KMS-11 (cell line): ENCODE results near the gene SOCS3.
"Not testable (repeated sequence)": the region's sequence is repeated elsewhere in the genome, so short reads cannot be mapped to it uniquely, and the experiment has no call there.

Experiments
- H2AFZ ChIP-seq: fragments of 200-600 bp; sonication (generic); 2 replicates; pipeline ENCODE4 v1.6.1; 2016; ENCODE audit warnings: antibody characterized with exemption, mixed run types, low read depth
- H3K27ac ChIP-seq: fragments of 200-600 bp; sonication (generic); 2 replicates; pipeline ENCODE4 v1.6.1; 2016; ENCODE audit warnings: mild to moderate bottlenecking, mixed run types
- H3K27me3 ChIP-seq: fragments of 200-600 bp; sonication (generic); 2 replicates; pipeline ENCODE4 v1.6.1; 2017; ENCODE audit warnings: mild to moderate bottlenecking, low read depth, mixed run types, moderate library complexity; ENCODE audit not compliant: insufficient read depth
- H3K36me3 ChIP-seq: fragments of 200-600 bp; sonication (generic); 2 replicates; pipeline ENCODE4 v1.6.1; 2017; ENCODE audit warnings: mild to moderate bottlenecking, mixed run types; ENCODE audit not compliant: insufficient read depth
- H3K4me1 ChIP-seq: fragments of 200-600 bp; sonication (generic); 2 replicates; pipeline ENCODE4 v1.6.1; 2016; ENCODE audit warnings: mild to moderate bottlenecking, low read depth, mixed run types; ENCODE audit not compliant: poor library complexity, severe bottlenecking
- H3K4me2 ChIP-seq: fragments of 200-600 bp; sonication (generic); 2 replicates; pipeline ENCODE4 v1.7.0; 2016; ENCODE audit warnings: mild to moderate bottlenecking, mixed run types
- H3K4me3 ChIP-seq: fragments of 200-600 bp; sonication (generic); IDR thresholded peaks from 2 replicates; pipeline ENCODE4 v1.6.1; 2017; ENCODE audit warnings: low read depth, low read length, mixed read lengths; ENCODE audit not compliant: insufficient read depth
- H3K79me2 ChIP-seq: fragments of 200-600 bp; sonication (generic); 2 replicates; pipeline ENCODE4 v1.6.1; 2016; ENCODE audit warnings: low read depth, mixed run types; ENCODE audit not compliant: insufficient read depth
- H3K9ac ChIP-seq: fragments of 200-600 bp; sonication (generic); 2 replicates; pipeline ENCODE4 v1.6.1; 2016; ENCODE audit warnings: mild to moderate bottlenecking, mixed run types
- H4K20me1 ChIP-seq: fragments of 200-600 bp; sonication (generic); 2 replicates; pipeline ENCODE4 v1.6.1; 2016; ENCODE audit warnings: mild to moderate bottlenecking, mixed run types; ENCODE audit not compliant: insufficient read depth
- TF ChIP-seq, protein P1 (sequence below): fragments of 200-600 bp; sonication (generic); conservative IDR thresholded peaks from 2 replicates; pipeline ENCODE4 v1.6.1; 2017; ENCODE audit warnings: low read depth, mild to moderate bottlenecking, antibody characterized with exemption, low read length, moderate library complexity, mixed read lengths

SOCS3 gene

DNA sequence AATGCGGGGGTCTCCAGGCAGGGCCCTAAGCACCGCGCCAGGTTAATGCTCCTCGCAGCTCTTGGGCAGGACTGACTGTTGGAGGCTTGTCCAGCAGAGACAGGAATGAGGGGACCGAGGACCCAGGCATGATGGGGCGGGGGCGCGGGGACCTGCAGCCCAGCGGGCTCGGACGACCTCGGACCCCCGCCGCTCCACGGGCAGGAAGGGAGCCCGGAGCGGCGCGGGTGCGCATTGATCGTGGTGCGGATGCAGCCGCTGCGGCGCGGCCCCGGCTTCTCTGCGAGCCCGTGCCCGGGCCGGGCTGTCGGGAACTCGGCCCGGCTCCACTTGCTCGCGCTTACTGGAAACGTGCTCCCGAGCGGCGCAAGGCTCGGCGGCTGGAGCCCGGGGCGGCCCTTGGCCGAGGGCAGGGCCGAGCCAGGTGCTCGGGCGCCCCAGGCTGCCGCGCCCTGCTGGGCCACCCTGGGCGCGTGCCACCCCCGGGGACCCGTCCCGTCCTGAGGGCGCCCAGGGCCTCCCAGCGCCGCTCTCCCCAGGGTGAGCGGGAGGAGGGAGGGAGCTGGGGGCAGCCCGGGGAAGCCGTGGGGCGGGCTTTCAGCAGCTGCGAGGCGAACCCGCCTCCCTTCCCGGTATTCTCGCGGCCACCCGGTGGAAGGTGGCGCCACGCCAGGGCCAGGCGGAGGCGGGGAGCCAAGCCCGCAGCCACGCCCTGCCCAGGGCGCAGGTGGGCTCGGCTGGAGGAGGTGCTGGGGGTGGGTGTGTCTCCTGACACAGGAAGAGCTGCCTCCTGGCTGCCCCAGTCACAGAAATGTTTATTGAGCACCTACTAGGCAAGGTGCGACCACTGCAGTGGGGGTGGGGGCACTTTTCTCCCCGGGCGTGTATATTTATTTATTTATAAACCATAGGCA lies 45.9 kb downstream of the SOCS3 start:
- Histone ChIP-seq H3K79me2 (no peaks in the 10 kb centered on the region), H3K4me3 (no peak overlapping the region), H3K27me3 (peaks cover 16% of the 10 kb centered on the region; the same call in 1 of the 2 replicates), H2AFZ (peak overlapping the region; percentile 69), H3K36me3 (no peaks in the 10 kb centered on the region), H3K9ac (peak overlapping the region; percentile 47; the same call in 1 of the 2 replicates), H3K27ac (no peak overlapping the region), H4K20me1 (no peaks in the 10 kb centered on the region), H3K4me2 (peak overlapping the region; percentile 85), H3K4me1 (peaks cover 41% of the 10 kb centered on the region)
- TF ChIP-seq, protein P1, sequence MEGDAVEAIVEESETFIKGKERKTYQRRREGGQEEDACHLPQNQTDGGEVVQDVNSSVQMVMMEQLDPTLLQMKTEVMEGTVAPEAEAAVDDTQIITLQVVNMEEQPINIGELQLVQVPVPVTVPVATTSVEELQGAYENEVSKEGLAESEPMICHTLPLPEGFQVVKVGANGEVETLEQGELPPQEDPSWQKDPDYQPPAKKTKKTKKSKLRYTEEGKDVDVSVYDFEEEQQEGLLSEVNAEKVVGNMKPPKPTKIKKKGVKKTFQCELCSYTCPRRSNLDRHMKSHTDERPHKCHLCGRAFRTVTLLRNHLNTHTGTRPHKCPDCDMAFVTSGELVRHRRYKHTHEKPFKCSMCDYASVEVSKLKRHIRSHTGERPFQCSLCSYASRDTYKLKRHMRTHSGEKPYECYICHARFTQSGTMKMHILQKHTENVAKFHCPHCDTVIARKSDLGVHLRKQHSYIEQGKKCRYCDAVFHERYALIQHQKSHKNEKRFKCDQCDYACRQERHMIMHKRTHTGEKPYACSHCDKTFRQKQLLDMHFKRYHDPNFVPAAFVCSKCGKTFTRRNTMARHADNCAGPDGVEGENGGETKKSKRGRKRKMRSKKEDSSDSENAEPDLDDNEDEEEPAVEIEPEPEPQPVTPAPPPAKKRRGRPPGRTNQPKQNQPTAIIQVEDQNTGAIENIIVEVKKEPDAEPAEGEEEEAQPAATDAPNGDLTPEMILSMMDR: no peak

DNA sequence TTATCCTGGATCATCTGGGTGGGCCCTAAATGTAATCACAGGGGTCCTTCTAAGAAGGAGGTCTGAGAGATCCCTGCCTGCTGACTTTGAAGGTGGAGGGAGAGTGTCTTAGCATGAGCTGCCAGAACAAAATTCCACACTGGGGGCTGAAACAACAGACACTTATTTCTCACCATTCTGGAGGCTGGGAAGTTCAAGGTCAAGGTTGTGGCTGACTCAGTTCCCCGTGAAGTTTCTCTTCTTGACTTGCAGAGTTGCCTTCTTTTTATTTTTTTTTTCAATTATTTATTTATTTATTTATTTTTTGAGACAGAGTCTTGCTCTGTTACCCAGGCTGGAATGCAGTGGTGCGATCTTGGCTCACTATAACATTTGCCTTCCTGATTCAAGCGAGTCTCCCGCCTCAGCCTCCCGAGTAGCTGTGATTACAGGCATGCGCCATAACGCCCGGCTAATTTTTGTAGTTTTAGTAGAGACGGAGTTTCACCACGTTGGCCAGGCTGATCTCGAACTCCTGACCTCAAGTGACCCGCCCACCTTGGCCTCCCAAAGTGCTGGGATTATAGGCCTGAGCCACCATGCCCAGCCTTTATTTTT lies 50.1 kb downstream of the SOCS3 start:
- not testable (repeated sequence) for H3K4me1 ChIP-seq, H3K9ac ChIP-seq, H3K4me2 ChIP-seq, H4K20me1 ChIP-seq, H3K4me3 ChIP-seq, H2AFZ ChIP-seq, H3K27ac ChIP-seq, H3K79me2 ChIP-seq, H3K36me3 ChIP-seq
- H3K27me3 ChIP-seq: peaks cover 16% of the 10 kb centered on the region; the same call in 1 of the 2 replicates

DNA sequence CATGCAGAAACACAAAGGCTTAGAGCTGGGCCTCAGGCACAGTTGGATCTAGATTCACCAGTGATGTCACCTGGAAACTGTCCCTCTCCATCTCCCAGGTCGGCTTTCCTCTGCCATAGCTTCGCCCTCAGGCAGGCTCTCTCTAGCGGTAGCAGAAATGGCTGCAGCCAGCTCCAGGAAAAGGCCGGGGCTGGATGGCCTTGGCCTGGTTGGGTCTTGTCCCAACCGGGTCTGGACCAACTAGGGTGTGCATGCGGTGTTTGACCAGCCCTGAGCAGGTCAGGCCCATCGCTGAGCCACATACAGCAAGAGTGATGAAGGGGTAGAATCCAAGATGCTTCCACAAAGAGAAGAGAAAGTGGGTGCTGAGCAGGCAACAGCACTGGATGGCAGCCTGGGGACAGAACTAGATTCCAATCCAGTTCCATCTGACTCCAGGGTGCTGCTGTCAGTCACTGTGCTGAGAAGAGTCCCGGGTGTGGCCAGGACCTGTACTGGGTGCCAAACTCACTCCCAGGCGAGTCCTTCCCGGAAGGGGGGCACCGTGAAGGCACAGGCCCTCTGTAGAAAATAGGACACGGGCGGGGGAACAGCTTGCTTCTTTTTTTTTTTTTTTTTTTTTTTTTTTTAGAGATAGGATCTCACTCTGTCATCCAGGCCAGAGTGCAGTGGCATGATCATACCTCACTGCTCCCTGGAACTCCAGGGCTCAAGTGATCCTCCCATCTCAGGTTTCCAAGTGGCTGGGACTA lies 51.8 kb downstream of the SOCS3 start:
- H3K36me3 ChIP-seq: no peaks in the 10 kb centered on the region
- H3K27ac ChIP-seq: no peak overlapping the region
- no peaks in the 10 kb centered on the region for H3K4me1 ChIP-seq
- TF ChIP-seq, protein P1: no peak
- no peak overlapping the region for H3K4me2 ChIP-seq
- H3K4me3 ChIP-seq: no peak overlapping the region
- H3K27me3 ChIP-seq: peaks cover 15% of the 10 kb centered on the region; the same call in 1 of the 2 replicates
- no peak overlapping the region for H2AFZ ChIP-seq
- no peaks in the 10 kb centered on the region for H4K20me1 ChIP-seq
- H3K9ac ChIP-seq: no peak overlapping the region
- no peaks in the 10 kb centered on the region for H3K79me2 ChIP-seq

DNA sequence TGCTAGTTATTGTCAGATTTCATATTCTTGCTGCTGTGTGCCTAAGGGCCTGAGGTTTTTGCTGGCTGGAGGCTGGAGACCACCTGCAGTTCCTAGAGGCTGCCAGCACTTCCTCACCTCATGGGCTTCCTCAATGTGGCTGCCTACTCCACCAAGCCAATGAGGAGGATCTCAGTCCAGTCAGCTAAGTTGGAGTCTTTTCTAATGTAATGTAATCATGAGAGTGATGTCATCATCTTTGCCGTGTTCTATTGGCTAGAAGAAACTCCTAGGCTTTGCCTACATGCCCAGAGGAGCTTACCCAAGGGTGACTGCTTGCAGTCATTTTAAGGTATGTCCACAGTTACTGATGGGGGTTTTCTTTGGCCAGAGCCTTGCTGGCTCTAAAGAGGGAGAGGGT lies 53.0 kb downstream of the SOCS3 start:
- no peak overlapping the region for H3K4me3 ChIP-seq
- TF ChIP-seq, protein P1: no peak
- no peak overlapping the region for H3K4me2 ChIP-seq
- H3K36me3 ChIP-seq: no peaks in the 10 kb centered on the region
- H2AFZ ChIP-seq: no peak overlapping the region
- H3K4me1 ChIP-seq: no peaks in the 10 kb centered on the region
- H3K79me2 ChIP-seq: no peaks in the 10 kb centered on the region
- H3K9ac ChIP-seq: no peak overlapping the region
- H3K27me3 ChIP-seq: peaks cover 5% of the 10 kb centered on the region; the same call in 1 of the 2 replicates
- H3K27ac ChIP-seq: no peak overlapping the region
- no peaks in the 10 kb centered on the region for H4K20me1 ChIP-seq
